Measurements from ENCODE around the gene CATSPER1. TPM values are rescaled to one million over a fixed set of nuclear protein-coding genes. Genes with fewer than 3 reads are reported as not detected.

The CATSPER1 gene
- total and polyA plus RNA-seq, 2 of the 8 experiments (the other 6 are each of a cell fraction or from before 2014, with no cell fraction given) = not detected

DNA sequence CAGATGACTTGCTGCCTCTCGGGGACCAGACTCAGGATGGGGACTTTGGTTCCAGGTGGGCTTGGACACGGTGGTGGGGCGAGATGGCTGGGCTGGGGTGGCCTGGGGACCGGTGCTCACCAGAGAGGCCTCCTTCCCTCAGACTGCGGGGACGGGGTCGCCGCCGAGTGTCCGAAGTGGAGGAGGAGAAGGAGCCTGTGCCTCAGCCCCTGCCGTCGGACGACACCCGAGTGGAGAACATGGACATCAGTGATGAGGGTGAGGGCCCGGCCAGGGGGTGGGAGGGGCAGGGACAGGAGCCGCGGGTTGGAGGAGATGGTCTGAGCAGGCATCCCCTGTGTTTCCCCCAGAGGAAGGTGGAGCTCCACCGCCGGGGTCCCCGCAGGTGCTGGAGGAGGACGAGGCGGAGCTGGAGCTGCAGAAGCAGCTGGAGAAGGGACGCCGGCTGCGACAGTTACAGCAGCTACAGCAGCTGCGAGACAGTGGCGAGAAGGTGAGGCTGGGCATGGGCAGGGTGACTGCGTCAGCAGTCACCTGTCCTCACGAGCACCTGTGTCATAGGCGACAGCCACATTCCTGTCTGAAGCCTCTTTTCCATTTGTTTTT lies 58.8 kb downstream of the CATSPER1 start:
- POLR2A ChIA-PET (ENCODE audit: partially characterized antibody) = interaction anchor here (0.7 to 2.4 kb wide), 3 partner anchors 10 to 36 kb away, joined by 3 to 7 read pairs (median 5); no protein-coding TSS in a partner anchor
- H4K20me1 ChIP-seq (replicated peaks in 1 of 2; ENCODE audit: control insufficient read depth in 1 of 2, insufficient read depth in 2 of 2, low read length in 2 of 2) = peaks cover 1 to 11% of the 10 kb centered on the region in 2 experiments
- no peak overlapping the region for H3K27ac ChIP-seq (ENCODE audit: low read depth, low read length)
- DNase-seq (ENCODE audit: low read depth in 1 of 2, low spot score in 2 of 2) (no peak), FAIRE-seq (no peak)
- no peaks in the 10 kb centered on the region for H3K27me3 ChIP-seq (replicated peaks in 1 of 4; ENCODE audit: control insufficient read depth in 3 of 4, extremely low read depth in 1 of 4, insufficient read depth in 3 of 4, low read length in 3 of 4)
- H2AFZ ChIP-seq (ENCODE audit: low read length) = no peak overlapping the region
- CTCF ChIA-PET (ENCODE audit: partially characterized antibody) = interaction anchor here (0.6 to 1.6 kb wide), 6 partner anchors 18 to 79 kb away, joined by 3 to 6 read pairs (median 4); partner anchors contain the start of genes CCDC85B and FIBP
- 94% methylated on average over 17 of the region's 30 CpGs; no CpG with 5 or more reads in 1 of the 2 experiments for WGBS, 2 experiments (ENCODE audit: extremely low coverage in 1 of 2, insufficient coverage in 1 of 2, insufficient read length in 1 of 2, insufficient replicate concordance in 2 of 2, low coverage in 1 of 2, low lambda C conversion rate in 2 of 2, missing lambda C conversion rate in 1 of 2)
- no peak overlapping the region for H4K8ac ChIP-seq (ENCODE audit: extremely low read depth, insufficient read depth, low read length)
- no peak overlapping the region for H2BK20ac ChIP-seq (ENCODE audit: low read length)
- no peak overlapping the region for H3K23ac ChIP-seq (ENCODE audit: insufficient read length)
- TF ChIP-seq MAFK (IDR thresholded peaks at IDR 0.05; ENCODE audit: low read depth, low read length) (no peak), TCF12 (IDR thresholded peaks at IDR 0.05; ENCODE audit: low read depth, low read length) (no peak), KDM1A (IDR thresholded peaks at IDR 0.05; ENCODE audit: borderline replicate concordance, low read length) (no peak), JUND (IDR thresholded peaks at IDR 0.05; ENCODE audit: low read length) (no peak), TAF7 (optimal IDR thresholded peaks at IDR 0.05; ENCODE audit: borderline replicate concordance, low read depth, low read length) (no peak), HDAC6 (IDR thresholded peaks at IDR 0.05; ENCODE audit: low read depth, low read length) (no peak), KDM4A (IDR thresholded peaks at IDR 0.05; ENCODE audit: low read depth, low read length, severe bottlenecking) (no peak), CHD1 (IDR thresholded peaks at IDR 0.05; ENCODE audit: low read depth, low read length) (no peak), SP2 (IDR thresholded peaks at IDR 0.05; ENCODE audit: low read length) (no peak), POLR2AphosphoS5 (IDR thresholded peaks at IDR 0.05; ENCODE audit: low read depth, low read length) (no peak), BACH1 (IDR thresholded peaks at IDR 0.05; ENCODE audit: low read length) (no peak), SRF (IDR thresholded peaks at IDR 0.05; ENCODE audit: low read depth, low read length) (no peak), ASH2L (IDR thresholded peaks at IDR 0.05; ENCODE audit: low read length) (no peak)
- H3K9ac ChIP-seq (replicated peaks in 1 of 4; ENCODE audit: extremely low read depth in 1 of 4, low read depth in 3 of 4, low read length in 3 of 4) = no peak overlapping the region
- peaks cover 12 to 47% (median 35%) of the 10 kb centered on the region in 4 experiments for H3K36me3 ChIP-seq (ENCODE audit: control insufficient read depth in 2 of 4, insufficient read depth in 4 of 4, low read length in 3 of 4)
- peaks cover 8% of the 10 kb centered on the region for H3K79me1 ChIP-seq (ENCODE audit: low read depth, low read length)
- H3K18ac ChIP-seq (ENCODE audit: extremely low read depth, low read length) = no peak overlapping the region
- H3K23me2 ChIP-seq (ENCODE audit: low read depth, low read length) = peaks cover 4% of the 10 kb centered on the region; the same call in 1 of the 2 replicates
- H2BK5ac ChIP-seq (ENCODE audit: low read depth, low read length) = no peak overlapping the region
- H3K14ac ChIP-seq (ENCODE audit: insufficient read length) = no peak overlapping the region
- H2BK15ac ChIP-seq (ENCODE audit: low read length) = no peak overlapping the region
- no peak overlapping the region for H2BK120ac ChIP-seq (replicated peaks; ENCODE audit: low read depth, low read length)
- H3K79me2 ChIP-seq (ENCODE audit: control insufficient read depth in 1 of 2, insufficient read depth in 2 of 2, low read length in 2 of 2) = peaks cover 7 to 16% of the 10 kb centered on the region in 2 experiments
- H3K4me1 ChIP-seq (replicated peaks in 1 of 4; ENCODE audit: control insufficient read depth in 3 of 4, insufficient read depth in 4 of 4, low read length in 3 of 4) = peaks cover 0 to 5% (median 2%) of the 10 kb centered on the region in 4 experiments; a peak in 2 of 7 replicates
- H3K4me2 ChIP-seq (ENCODE audit: insufficient read depth in 1 of 2, low read depth in 2 of 2, low read length in 2 of 2) = no peak overlapping the region
- no peak overlapping the region for H4K91ac ChIP-seq (replicated peaks; ENCODE audit: insufficient read length, low read length)
- no peak overlapping the region for H4K5ac ChIP-seq (ENCODE audit: insufficient read length, low read depth, low read length)
- no peaks in the 10 kb centered on the region for H3K9me3 ChIP-seq (ENCODE audit: insufficient read depth in 2 of 2, low read depth in 1 of 2, low read length in 1 of 2)
- H3K4ac ChIP-seq (replicated peaks; ENCODE audit: insufficient read length, low read depth, low read length) = no peak overlapping the region
- H3K56ac ChIP-seq (replicated peaks; ENCODE audit: insufficient read length, low read depth, low read length) = no peak overlapping the region
- H2AK5ac ChIP-seq (ENCODE audit: low read depth, low read length) = no peak overlapping the region
- H3K4me3 ChIP-seq (ENCODE audit: extremely low read depth in 1 of 4, insufficient read depth in 2 of 4, low read depth in 3 of 4, low read length in 4 of 4) = no peak overlapping the region
- H2BK12ac ChIP-seq (ENCODE audit: low read depth, low read length) = no peak overlapping the region
